Measurements from ENCODE around the gene CNTNAP4.

CNTNAP4 gene

DNA sequence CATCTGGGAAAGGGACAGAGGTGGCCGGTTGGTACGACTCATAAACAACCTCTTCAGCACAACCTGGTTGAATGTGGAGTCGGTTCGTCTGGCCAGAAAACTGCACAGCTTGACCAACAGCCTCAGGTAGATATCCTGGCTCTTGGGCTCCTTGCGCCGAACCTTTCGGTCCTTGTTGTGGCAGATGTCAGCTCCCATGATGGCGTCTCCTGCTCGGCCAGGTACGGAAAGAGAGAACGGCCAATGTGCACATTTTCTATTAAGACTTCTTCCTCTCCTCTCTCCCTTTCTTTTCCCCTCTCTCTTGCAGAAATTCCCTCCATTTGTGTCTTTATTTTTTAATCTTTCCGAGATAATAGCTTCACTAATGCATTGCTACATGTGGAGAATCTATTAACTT is 41.8 kb upstream of the CNTNAP4 start:
- Histone ChIP-seq H3K23ac (ENCODE audit: low read length in 2 of 2) (no peak overlapping the region), H3K79me1 (replicated peaks; ENCODE audit: low read length, poor library complexity, severe bottlenecking) (no peaks in the 10 kb centered on the region), H3K4me3 (ENCODE audit: insufficient read depth in 1 of 2, low read depth in 1 of 2, low read length in 2 of 2) (no peak overlapping the region), H3K4me2 (ENCODE audit: low read length, poor library complexity, severe bottlenecking) (no peak overlapping the region), H4K91ac (ENCODE audit: low read length) (no peak overlapping the region), H3K4me1 (ENCODE audit: control insufficient read depth, insufficient read depth, low read depth, low read length) (no peaks in the 10 kb centered on the region), H3K27me3 (ENCODE audit: control insufficient read depth in 1 of 2, insufficient read depth in 1 of 2, low read length in 2 of 2) (no peaks in the 10 kb centered on the region), H2BK12ac (ENCODE audit: low read length in 2 of 2) (no peak overlapping the region), H3K4ac (ENCODE audit: low read depth in 1 of 2, low read length in 2 of 2) (no peak overlapping the region), H3K36me3 (ENCODE audit: control insufficient read depth in 1 of 2, insufficient read depth in 2 of 2, low read depth in 1 of 2, low read length in 2 of 2) (no peaks in the 10 kb centered on the region), H3K9me3 (ENCODE audit: control insufficient read depth, low read length) (no peaks in the 10 kb centered on the region), H2BK15ac (ENCODE audit: low read depth, poor library complexity, severe bottlenecking) (no peak overlapping the region), H3K18ac (ENCODE audit: low read depth in 1 of 2, low read length in 2 of 2) (no peak overlapping the region), H4K8ac (ENCODE audit: low read length) (no peak overlapping the region), H3K27ac (ENCODE audit: low read length, poor library complexity, severe bottlenecking) (no peak overlapping the region), H2BK5ac (ENCODE audit: low read depth, low read length, poor library complexity, severe bottlenecking) (no peak overlapping the region), H2AFZ (ENCODE audit: low read depth, low read length) (no peak overlapping the region), H2AK5ac (ENCODE audit: low read length, severe bottlenecking) (no peak overlapping the region), H2BK120ac (ENCODE audit: low read depth, low read length) (no peak overlapping the region), H3K14ac (ENCODE audit: low read length in 2 of 2) (no peak overlapping the region), H3K9ac (ENCODE audit: low read length) (no peak overlapping the region)
- 96% methylated on average over 11 of the region's 12 CpGs for WGBS
- no peak for DNase-seq

GRCh38 chr16:76237471-76237870 is 39.7 kb upstream of the CNTNAP4 start:
- no peak overlapping the region for H3K23ac ChIP-seq (ENCODE audit: low read length in 2 of 2)
- 70% methylated on average over 2 of the region's 2 CpGs for WGBS

DNA sequence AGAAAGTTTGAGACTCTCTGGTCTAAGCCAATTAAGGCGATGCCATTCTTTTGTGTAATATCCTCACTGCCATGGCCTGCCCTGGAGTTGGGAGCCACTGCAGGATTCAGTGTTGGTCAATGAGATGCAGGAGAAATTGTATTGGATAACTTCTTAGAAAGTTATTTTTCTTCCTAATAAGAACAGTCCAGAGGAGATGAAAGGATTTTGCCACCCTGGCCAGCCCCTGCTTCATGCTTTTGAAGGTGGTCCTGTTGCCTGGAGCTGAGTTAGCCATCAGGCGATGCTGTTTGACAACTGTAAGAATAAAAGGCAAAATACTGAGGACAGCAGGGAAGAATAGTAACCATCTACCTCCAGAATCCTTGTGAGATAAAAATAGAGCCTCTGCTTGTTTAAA is 35.4 kb upstream of the CNTNAP4 start:
- H2BK12ac ChIP-seq (ENCODE audit: low read length in 2 of 2) = no peak overlapping the region
- no peak overlapping the region for H3K4me3 ChIP-seq (ENCODE audit: insufficient read depth in 1 of 2, low read depth in 1 of 2, low read length in 2 of 2)
- 100% methylated on average over 2 of the region's 2 CpGs for WGBS
- H3K79me1 ChIP-seq (replicated peaks; ENCODE audit: low read length, poor library complexity, severe bottlenecking) = no peaks in the 10 kb centered on the region
- no peaks in the 10 kb centered on the region for H3K9me3 ChIP-seq (ENCODE audit: control insufficient read depth, low read length)
- no peak overlapping the region for H3K4me2 ChIP-seq (ENCODE audit: low read length, poor library complexity, severe bottlenecking)
- H3K27me3 ChIP-seq (ENCODE audit: control insufficient read depth in 1 of 2, insufficient read depth in 1 of 2, low read length in 2 of 2) = no peaks in the 10 kb centered on the region
- no peak overlapping the region for H3K27ac ChIP-seq (ENCODE audit: low read length, poor library complexity, severe bottlenecking)
- no peak overlapping the region for H4K8ac ChIP-seq (ENCODE audit: low read length)
- no peak overlapping the region for H4K91ac ChIP-seq (ENCODE audit: low read length)
- no peak overlapping the region for H2BK120ac ChIP-seq (ENCODE audit: low read depth, low read length)
- no peaks in the 10 kb centered on the region for H3K4me1 ChIP-seq (ENCODE audit: control insufficient read depth, insufficient read depth, low read depth, low read length)
- H2AFZ ChIP-seq (ENCODE audit: low read depth, low read length) = no peak overlapping the region
- no peak overlapping the region for H3K23ac ChIP-seq (ENCODE audit: low read length in 2 of 2)
- DNase-seq = no peak
- H2AK5ac ChIP-seq (ENCODE audit: low read length, severe bottlenecking) = no peak overlapping the region
- H2BK15ac ChIP-seq (ENCODE audit: low read depth, poor library complexity, severe bottlenecking) = no peak overlapping the region
- H2BK5ac ChIP-seq (ENCODE audit: low read depth, low read length, poor library complexity, severe bottlenecking) = no peak overlapping the region
- H3K9ac ChIP-seq (ENCODE audit: low read length) = no peak overlapping the region
- no peaks in the 10 kb centered on the region for H3K36me3 ChIP-seq (ENCODE audit: control insufficient read depth in 1 of 2, insufficient read depth in 2 of 2, low read depth in 1 of 2, low read length in 2 of 2)
- no peak overlapping the region for H3K18ac ChIP-seq (ENCODE audit: low read depth in 1 of 2, low read length in 2 of 2)
- no peak overlapping the region for H3K14ac ChIP-seq (ENCODE audit: low read length in 2 of 2)
- H3K4ac ChIP-seq (ENCODE audit: low read depth in 1 of 2, low read length in 2 of 2) = no peak overlapping the region

More at GRCh38 chr16:76237471-76237870, 39.7 kb upstream of the CNTNAP4 start:
- H3K4ac ChIP-seq (ENCODE audit: low read depth in 1 of 2, low read length in 2 of 2) = no peak overlapping the region
- no peaks in the 10 kb centered on the region for H3K9me3 ChIP-seq (ENCODE audit: control insufficient read depth, low read length)
- H2BK120ac ChIP-seq (ENCODE audit: low read depth, low read length) = no peak overlapping the region
- no peak overlapping the region for H3K4me2 ChIP-seq (ENCODE audit: low read length, poor library complexity, severe bottlenecking)
- H4K91ac ChIP-seq (ENCODE audit: low read length) = no peak overlapping the region
- no peaks in the 10 kb centered on the region for H3K27me3 ChIP-seq (ENCODE audit: control insufficient read depth in 1 of 2, insufficient read depth in 1 of 2, low read length in 2 of 2)
- H3K18ac ChIP-seq (ENCODE audit: low read depth in 1 of 2, low read length in 2 of 2) = no peak overlapping the region
- H3K79me1 ChIP-seq (replicated peaks; ENCODE audit: low read length, poor library complexity, severe bottlenecking) = no peaks in the 10 kb centered on the region
- no peak overlapping the region for H2AK5ac ChIP-seq (ENCODE audit: low read length, severe bottlenecking)
- no peak overlapping the region for H3K4me3 ChIP-seq (ENCODE audit: insufficient read depth in 1 of 2, low read depth in 1 of 2, low read length in 2 of 2)
- H2BK12ac ChIP-seq (ENCODE audit: low read length in 2 of 2) = no peak overlapping the region
- no peak overlapping the region for H3K27ac ChIP-seq (ENCODE audit: low read length, poor library complexity, severe bottlenecking)
- H4K8ac ChIP-seq (ENCODE audit: low read length) = no peak overlapping the region
- H2BK15ac ChIP-seq (ENCODE audit: low read depth, poor library complexity, severe bottlenecking) = no peak overlapping the region
- no peak overlapping the region for H3K9ac ChIP-seq (ENCODE audit: low read length)
- no peak for DNase-seq
- H2BK5ac ChIP-seq (ENCODE audit: low read depth, low read length, poor library complexity, severe bottlenecking) = no peak overlapping the region
- no peak overlapping the region for H3K14ac ChIP-seq (ENCODE audit: low read length in 2 of 2)
- no peaks in the 10 kb centered on the region for H3K4me1 ChIP-seq (ENCODE audit: control insufficient read depth, insufficient read depth, low read depth, low read length)
- no peaks in the 10 kb centered on the region for H3K36me3 ChIP-seq (ENCODE audit: control insufficient read depth in 1 of 2, insufficient read depth in 2 of 2, low read depth in 1 of 2, low read length in 2 of 2)
- no peak overlapping the region for H2AFZ ChIP-seq (ENCODE audit: low read depth, low read length)

- no peak overlapping the region for H3K4ac ChIP-seq (ENCODE audit: low read depth in 1 of 2, low read length in 2 of 2)
- no peak overlapping the region for H2BK15ac ChIP-seq (ENCODE audit: low read depth, poor library complexity, severe bottlenecking)
- no peak overlapping the region for H3K4me2 ChIP-seq (ENCODE audit: low read length, poor library complexity, severe bottlenecking)
- H3K4me1 ChIP-seq (ENCODE audit: control insufficient read depth, insufficient read depth, low read depth, low read length) = no peaks in the 10 kb centered on the region
- H2BK120ac ChIP-seq (ENCODE audit: low read depth, low read length) = no peak overlapping the region
- H3K27me3 ChIP-seq (ENCODE audit: control insufficient read depth in 1 of 2, insufficient read depth in 1 of 2, low read length in 2 of 2) = no peaks in the 10 kb centered on the region
- no peak overlapping the region for H4K8ac ChIP-seq (ENCODE audit: low read length)
- no peak overlapping the region for H3K14ac ChIP-seq (ENCODE audit: low read length in 2 of 2)
- whole genome bisulfite sequencing = no CpG with 5 or more reads among the region's 1 CpG
- no peaks in the 10 kb centered on the region for H3K79me1 ChIP-seq (replicated peaks; ENCODE audit: low read length, poor library complexity, severe bottlenecking)
- H2BK12ac ChIP-seq (ENCODE audit: low read length in 2 of 2) = no peak overlapping the region
- H2BK5ac ChIP-seq (ENCODE audit: low read depth, low read length, poor library complexity, severe bottlenecking) = no peak overlapping the region
- H3K9me3 ChIP-seq (ENCODE audit: control insufficient read depth, low read length) = no peaks in the 10 kb centered on the region
- no peak overlapping the region for H3K4me3 ChIP-seq (ENCODE audit: insufficient read depth in 1 of 2, low read depth in 1 of 2, low read length in 2 of 2)
- no peak overlapping the region for H3K23ac ChIP-seq (ENCODE audit: low read length in 2 of 2)
- DNase-seq = no peak
- no peak overlapping the region for H2AK5ac ChIP-seq (ENCODE audit: low read length, severe bottlenecking)
- H3K36me3 ChIP-seq (ENCODE audit: control insufficient read depth in 1 of 2, insufficient read depth in 2 of 2, low read depth in 1 of 2, low read length in 2 of 2) = no peaks in the 10 kb centered on the region
- H3K27ac ChIP-seq (ENCODE audit: low read length, poor library complexity, severe bottlenecking) = no peak overlapping the region
- H2AFZ ChIP-seq (ENCODE audit: low read depth, low read length) = no peak overlapping the region
- no peak overlapping the region for H3K9ac ChIP-seq (ENCODE audit: low read length)
- H4K91ac ChIP-seq (ENCODE audit: low read length) = no peak overlapping the region
- H3K18ac ChIP-seq (ENCODE audit: low read depth in 1 of 2, low read length in 2 of 2) = no peak overlapping the region
Observed at GRCh38 chr16:76243620-76244019, 33.6 kb upstream of the CNTNAP4 start.

All from mesenchymal stem cell (in vitro differentiated cells and primary cell).